ENCODE data around the gene PRRT1B.

PRRT1B gene

DNA sequence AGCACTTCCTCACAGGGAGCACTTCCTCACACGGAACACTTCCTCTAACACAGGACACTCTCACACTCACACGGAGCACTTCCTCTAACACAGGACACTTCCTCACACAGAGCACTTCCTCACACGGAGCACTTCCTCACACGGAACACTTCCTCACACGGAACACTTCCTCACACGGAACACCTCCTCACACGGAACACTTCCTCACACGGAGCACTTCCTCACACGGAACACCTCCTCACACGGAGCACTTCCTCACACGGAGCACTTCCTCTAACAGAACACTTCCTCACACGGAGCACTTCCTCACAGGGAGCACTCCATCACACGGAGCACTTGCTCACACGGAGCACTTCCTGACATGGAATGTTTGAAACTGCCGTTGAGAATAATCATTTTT, 29.2 kb upstream of the PRRT1B start:
- TF ChIP-seq EZH2phosphoT487 (conservative IDR thresholded peaks at IDR 0.05; ENCODE audit: low read length): no peak
- TF ChIP-seq, protein P1, sequence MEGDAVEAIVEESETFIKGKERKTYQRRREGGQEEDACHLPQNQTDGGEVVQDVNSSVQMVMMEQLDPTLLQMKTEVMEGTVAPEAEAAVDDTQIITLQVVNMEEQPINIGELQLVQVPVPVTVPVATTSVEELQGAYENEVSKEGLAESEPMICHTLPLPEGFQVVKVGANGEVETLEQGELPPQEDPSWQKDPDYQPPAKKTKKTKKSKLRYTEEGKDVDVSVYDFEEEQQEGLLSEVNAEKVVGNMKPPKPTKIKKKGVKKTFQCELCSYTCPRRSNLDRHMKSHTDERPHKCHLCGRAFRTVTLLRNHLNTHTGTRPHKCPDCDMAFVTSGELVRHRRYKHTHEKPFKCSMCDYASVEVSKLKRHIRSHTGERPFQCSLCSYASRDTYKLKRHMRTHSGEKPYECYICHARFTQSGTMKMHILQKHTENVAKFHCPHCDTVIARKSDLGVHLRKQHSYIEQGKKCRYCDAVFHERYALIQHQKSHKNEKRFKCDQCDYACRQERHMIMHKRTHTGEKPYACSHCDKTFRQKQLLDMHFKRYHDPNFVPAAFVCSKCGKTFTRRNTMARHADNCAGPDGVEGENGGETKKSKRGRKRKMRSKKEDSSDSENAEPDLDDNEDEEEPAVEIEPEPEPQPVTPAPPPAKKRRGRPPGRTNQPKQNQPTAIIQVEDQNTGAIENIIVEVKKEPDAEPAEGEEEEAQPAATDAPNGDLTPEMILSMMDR (IDR thresholded peaks at IDR 0.05; ENCODE audit: insufficient read depth, low read length, poor library complexity, severe bottlenecking): no peak
- H4K20me1 ChIP-seq (ENCODE audit: low read depth, low read length): no peaks in the 10 kb centered on the region
- 0 out of 2 replicates have a peak, but pooled peaks cover 6% of the 10 kb centered on the region for H3F3A ChIP-seq (ENCODE audit: insufficient read depth)
- H3K4me2 ChIP-seq (ENCODE audit: low read depth, low read length, poor library complexity, severe bottlenecking): no peak overlapping the region
- H2AFZ ChIP-seq (ENCODE audit: low read depth, low read length, severe bottlenecking): no peak overlapping the region
- no peak overlapping the region for H3K27ac ChIP-seq (ENCODE audit: low read depth, low read length)
- no peaks in the 10 kb centered on the region for H3K79me2 ChIP-seq (ENCODE audit: insufficient read depth, low read length)
- no peak overlapping the region for H3K9ac ChIP-seq (ENCODE audit: low read length)
- no peaks in the 10 kb centered on the region for H3K9me3 ChIP-seq (ENCODE audit: insufficient read depth, low read length)
- H3K36me3 ChIP-seq (ENCODE audit: low read length): peaks cover 6% of the 10 kb centered on the region
- H3K9me2 ChIP-seq (replicated peaks; ENCODE audit: insufficient read depth, low read length): no peaks in the 10 kb centered on the region
- no peaks in the 10 kb centered on the region for H3K27me3 ChIP-seq (ENCODE audit: low read length)
- H3K4me3 ChIP-seq (ENCODE audit: insufficient read depth, low read length, poor library complexity, severe bottlenecking): no peak overlapping the region

GRCh38 chr9:131516930-131517329, 28.4 kb upstream of the PRRT1B start:
- Histone ChIP-seq H3K4me3 (ENCODE audit: insufficient read depth, low read length, poor library complexity, severe bottlenecking) (no peak overlapping the region), H3K27me3 (ENCODE audit: low read length) (no peaks in the 10 kb centered on the region), H3K4me2 (ENCODE audit: low read depth, low read length, poor library complexity, severe bottlenecking) (no peak overlapping the region), H3K79me2 (ENCODE audit: insufficient read depth, low read length) (no peaks in the 10 kb centered on the region), H3F3A (ENCODE audit: insufficient read depth) (0 out of 2 replicates have a peak, but pooled peaks cover 6% of the 10 kb centered on the region), H3K9me3 (ENCODE audit: insufficient read depth, low read length) (no peaks in the 10 kb centered on the region), H4K20me1 (ENCODE audit: low read depth, low read length) (no peaks in the 10 kb centered on the region), H3K9me2 (replicated peaks; ENCODE audit: insufficient read depth, low read length) (no peaks in the 10 kb centered on the region), H3K9ac (ENCODE audit: low read length) (no peak overlapping the region), H3K36me3 (ENCODE audit: low read length) (peaks cover 6% of the 10 kb centered on the region), H3K27ac (ENCODE audit: low read depth, low read length) (no peak overlapping the region), H2AFZ (ENCODE audit: low read depth, low read length, severe bottlenecking) (no peak overlapping the region)
- TF ChIP-seq, protein P1 (IDR thresholded peaks at IDR 0.05; ENCODE audit: insufficient read depth, low read length, poor library complexity, severe bottlenecking): no peak
- no peak for TF ChIP-seq EZH2phosphoT487 (conservative IDR thresholded peaks at IDR 0.05; ENCODE audit: low read length)

- H3F3A ChIP-seq (ENCODE audit: insufficient read depth): 0 out of 2 replicates have a peak, but pooled peaks cover 6% of the 10 kb centered on the region
- H3K4me3 ChIP-seq (ENCODE audit: insufficient read depth, low read length, poor library complexity, severe bottlenecking): no peak overlapping the region
- TF ChIP-seq, protein P1 (IDR thresholded peaks at IDR 0.05; ENCODE audit: insufficient read depth, low read length, poor library complexity, severe bottlenecking): no peak
- TF ChIP-seq EZH2phosphoT487 (conservative IDR thresholded peaks at IDR 0.05; ENCODE audit: low read length): no peak
- H3K9me3 ChIP-seq (ENCODE audit: insufficient read depth, low read length): no peaks in the 10 kb centered on the region
- no peak overlapping the region for H2AFZ ChIP-seq (ENCODE audit: low read depth, low read length, severe bottlenecking)
- no peaks in the 10 kb centered on the region for H4K20me1 ChIP-seq (ENCODE audit: low read depth, low read length)
- no peak overlapping the region for H3K9ac ChIP-seq (ENCODE audit: low read length)
- no peak overlapping the region for H3K4me2 ChIP-seq (ENCODE audit: low read depth, low read length, poor library complexity, severe bottlenecking)
- H3K27ac ChIP-seq (ENCODE audit: low read depth, low read length): no peak overlapping the region
- H3K79me2 ChIP-seq (ENCODE audit: insufficient read depth, low read length): no peaks in the 10 kb centered on the region
- H3K36me3 ChIP-seq (ENCODE audit: low read length): peaks cover 6% of the 10 kb centered on the region
- H3K9me2 ChIP-seq (replicated peaks; ENCODE audit: insufficient read depth, low read length): no peaks in the 10 kb centered on the region
- no peaks in the 10 kb centered on the region for H3K27me3 ChIP-seq (ENCODE audit: low read length)
Measured at GRCh38 chr9:131517761-131518190, 27.5 kb upstream of the PRRT1B start.
